Rectal smooth muscle tissue (tissue), 1 donor: ENCODE measurements around the gene PCIF1.

ENCODE experiments used
- H3K27ac ChIP-seq: one replicate; pipeline ENCODE4 v1.7.0; 2013; ENCODE audit warnings: low read depth, low read length, inconsistent platforms
- H3K27me3 ChIP-seq: one replicate; pipeline ENCODE4 v1.7.0; 2013; ENCODE audit warnings: low read length; ENCODE audit not compliant: control insufficient read depth, insufficient read depth
- H3K36me3 ChIP-seq: one replicate; pipeline ENCODE4 v1.7.0; 2013; ENCODE audit warnings: low read length; ENCODE audit not compliant: control insufficient read depth, insufficient read depth
- H3K4me1 ChIP-seq: one replicate; pipeline ENCODE4 v1.7.0; 2013; ENCODE audit warnings: low read length; ENCODE audit not compliant: control insufficient read depth, insufficient read depth
- H3K4me3 ChIP-seq: one replicate; pipeline ENCODE4 v1.7.0; 2013; ENCODE audit warnings: low read length
- H3K9ac ChIP-seq: one replicate; pipeline ENCODE4 v1.7.0; 2013; ENCODE audit warnings: low read length

The PCIF1 gene

GRCh38 chr20:45962031-45962755 is 27.7 kb downstream of the PCIF1 start:
- Histone ChIP-seq H3K27ac (no peak overlapping the region), H3K4me3 (no peak overlapping the region), H3K9ac (no peak overlapping the region), H3K27me3 (no peaks in the 10 kb centered on the region), H3K36me3 (peaks cover 64% of the 10 kb centered on the region), H3K4me1 (no peaks in the 10 kb centered on the region)

- peaks cover 69% of the 10 kb centered on the region for H3K36me3 ChIP-seq
These were observed 28.8 kb downstream of the PCIF1 start for GRCh38 chr20:45963059-45964005.

GRCh38 chr20:45964006-45964400 is 29.5 kb downstream of the PCIF1 start:
- no peaks in the 10 kb centered on the region for H3K4me1 ChIP-seq
- no peak overlapping the region for H3K9ac ChIP-seq
- no peak overlapping the region for H3K4me3 ChIP-seq
- H3K27me3 ChIP-seq: no peaks in the 10 kb centered on the region
- H3K36me3 ChIP-seq: peaks cover 68% of the 10 kb centered on the region
- H3K27ac ChIP-seq: no peak overlapping the region

More at GRCh38 chr20:45963059-45964005, 28.8 kb downstream of the PCIF1 start:
- H3K4me1 ChIP-seq: no peaks in the 10 kb centered on the region
- no peak overlapping the region for H3K4me3 ChIP-seq
- no peak overlapping the region for H3K9ac ChIP-seq
- no peak overlapping the region for H3K27ac ChIP-seq
- H3K27me3 ChIP-seq: no peaks in the 10 kb centered on the region

- no peaks in the 10 kb centered on the region for H3K27me3 ChIP-seq
- H3K27ac ChIP-seq: no peak overlapping the region
- H3K4me1 ChIP-seq: peaks cover 6% of the 10 kb centered on the region
- H3K36me3 ChIP-seq: peaks cover 57% of the 10 kb centered on the region
- H3K4me3 ChIP-seq: no peak overlapping the region
- no peak overlapping the region for H3K9ac ChIP-seq
These were observed 30.9 kb downstream of the PCIF1 start for GRCh38 chr20:45965169-45966002.

GRCh38 chr20:45967551-45968080 is 33.1 kb downstream of the PCIF1 start:
- no peak overlapping the region for H3K9ac ChIP-seq
- H3K27ac ChIP-seq: no peak overlapping the region
- peaks cover 8% of the 10 kb centered on the region for H3K4me1 ChIP-seq
- H3K4me3 ChIP-seq: no peak overlapping the region
- H3K36me3 ChIP-seq: peaks cover 40% of the 10 kb centered on the region
- H3K27me3 ChIP-seq: no peaks in the 10 kb centered on the region

GRCh38 chr20:45968081-45968671 is 33.7 kb downstream of the PCIF1 start:
- H3K4me3 ChIP-seq: no peak overlapping the region
- H3K27me3 ChIP-seq: no peaks in the 10 kb centered on the region
- H3K9ac ChIP-seq: no peak overlapping the region
- no peak overlapping the region for H3K27ac ChIP-seq
- H3K36me3 ChIP-seq: peaks cover 39% of the 10 kb centered on the region
- peaks cover 8% of the 10 kb centered on the region for H3K4me1 ChIP-seq

GRCh38 chr20:45968801-45969711 is 34.6 kb downstream of the PCIF1 start:
- H3K4me3 ChIP-seq: no peak overlapping the region
- H3K9ac ChIP-seq: no peak overlapping the region
- no peak overlapping the region for H3K27ac ChIP-seq
- H3K27me3 ChIP-seq: no peaks in the 10 kb centered on the region
- H3K4me1 ChIP-seq: peaks cover 8% of the 10 kb centered on the region
- H3K36me3 ChIP-seq: peaks cover 31% of the 10 kb centered on the region

- Histone ChIP-seq H3K9ac (peak overlapping the region; percentile 35), H3K4me1 (peaks cover 8% of the 10 kb centered on the region), H3K27me3 (no peaks in the 10 kb centered on the region), H3K27ac (peak overlapping the region; percentile 100), H3K4me3 (peak overlapping the region; percentile 99), H3K36me3 (peaks cover 25% of the 10 kb centered on the region)
These were observed 35.5 kb downstream of the PCIF1 start for GRCh38 chr20:45969712-45970634.

- peaks cover 8% of the 10 kb centered on the region for H3K4me1 ChIP-seq
- peaks cover 21% of the 10 kb centered on the region for H3K36me3 ChIP-seq
- no peaks in the 10 kb centered on the region for H3K27me3 ChIP-seq
- peak overlapping the region; percentile 100 for H3K27ac ChIP-seq
- H3K4me3 ChIP-seq: peak overlapping the region; percentile 99
- H3K9ac ChIP-seq: peak overlapping the region; percentile 84
These were observed 36.4 kb downstream of the PCIF1 start for GRCh38 chr20:45970646-45971424.

- H3K4me1 ChIP-seq: peaks cover 8% of the 10 kb centered on the region
- H3K27ac ChIP-seq: peak overlapping the region; percentile 100
- H3K36me3 ChIP-seq: peaks cover 20% of the 10 kb centered on the region
- H3K27me3 ChIP-seq: no peaks in the 10 kb centered on the region
- H3K4me3 ChIP-seq: peak overlapping the region; percentile 99
- peak overlapping the region; percentile 84 for H3K9ac ChIP-seq
These were observed 36.9 kb downstream of the PCIF1 start for GRCh38 chr20:45971425-45971674.
